HG02981 (cell line): ENCODE results near the gene IFI30.
A peak's percentile ranks its signal among the peaks of the same experiment; 100 is the strongest.
"Not testable (repeated sequence)": the region's sequence is repeated elsewhere in the genome, so short reads cannot be mapped to it uniquely, and the experiment has no call there.

Source experiments
- ATAC-seq: cut with Tn5 transposase; IDR thresholded peaks from one replicate; pipeline ENCODE4 v1.9.1; 2021; ENCODE audit warnings: mild to moderate bottlenecking, moderate library complexity; ENCODE audit not compliant: unreplicated experiment

Gene IFI30

GRCh38 chr19:18152442-18152816 lies 21.2 kb upstream of the IFI30 start:
- peak; percentile 65 for ATAC-seq

- ATAC-seq, result peak; percentile 56
These were observed 20.6 kb upstream of the IFI30 start, which contains the start of gene PIK3R2 for GRCh38 chr19:18152817-18153555. TSS of gene PIK3R2 (plus strand) at chr19:18153163. CDS start at chr19:18155880, 2,717 bp downstream.

GRCh38 chr19:18153556-18154134 lies 20.0 kb upstream of the IFI30 start:
- no peak for ATAC-seq

GRCh38 chr19:18155095-18156087 lies 18.2 kb upstream of the IFI30 start:
- ATAC-seq, result no peak

- ATAC-seq, result no peak
These were observed 17.3 kb upstream of the IFI30 start for GRCh38 chr19:18156268-18156667.

- ATAC-seq, result no peak
These were observed 16.7 kb upstream of the IFI30 start for GRCh38 chr19:18156841-18157464.

- ATAC-seq, result no peak
These were observed 16.0 kb upstream of the IFI30 start for GRCh38 chr19:18157465-18158063.

GRCh38 chr19:18158467-18158866 lies 15.1 kb upstream of the IFI30 start:
- no peak for ATAC-seq

GRCh38 chr19:18159059-18159616 lies 14.5 kb upstream of the IFI30 start:
- not testable (repeated sequence) for ATAC-seq

GRCh38 chr19:18159810-18160209 lies 13.8 kb upstream of the IFI30 start:
- ATAC-seq, result no peak

GRCh38 chr19:18160493-18160970 lies 13.1 kb upstream of the IFI30 start:
- no peak for ATAC-seq

GRCh38 chr19:18160971-18161635 lies 12.5 kb upstream of the IFI30 start:
- peak; percentile 64 for ATAC-seq

GRCh38 chr19:18161636-18162002 lies 12.0 kb upstream of the IFI30 start:
- ATAC-seq, result no peak

- ATAC-seq, result no peak
These were observed 9.5 kb upstream of the IFI30 start for GRCh38 chr19:18164072-18164471.

- no peak for ATAC-seq
These were observed 7.6 kb upstream of the IFI30 start for GRCh38 chr19:18165794-18166544.

- ATAC-seq, result no peak
These were observed 6.6 kb upstream of the IFI30 start for GRCh38 chr19:18167011-18167410.

GRCh38 chr19:18167975-18168645 lies 5.5 kb upstream of the IFI30 start:
- no peak for ATAC-seq

GRCh38 chr19:18168673-18169381 lies 4.8 kb upstream of the IFI30 start:
- ATAC-seq, result no peak
